ENCODE data around the gene PCLO. TPM values are rescaled to one million over a fixed set of nuclear protein-coding genes. Genes with fewer than 3 reads are reported as not detected.

PCLO gene
- total and polyA plus RNA-seq, 2 of the 8 experiments (the other 6 are each of a cell fraction or from before 2014, with no cell fraction given) = 1.5 to 3.2 TPM

GRCh38 chr7:82945480-82945879, 217.2 kb downstream of the PCLO start (continued):
- TF ChIP-seq RFX5 (IDR thresholded peaks at IDR 0.05; ENCODE audit: borderline replicate concordance, low read depth, low read length) (no peak), EZH2 (IDR thresholded peaks at IDR 0.05; ENCODE audit: low read depth, low read length, severe bottlenecking) (no peak), TAF1 (IDR thresholded peaks at IDR 0.05; ENCODE audit: low read depth, low read length) (no peak), BACH1 (IDR thresholded peaks at IDR 0.05; ENCODE audit: low read length) (no peak)
